Measurements from ENCODE around the gene MPL.

Gene MPL

DNA sequence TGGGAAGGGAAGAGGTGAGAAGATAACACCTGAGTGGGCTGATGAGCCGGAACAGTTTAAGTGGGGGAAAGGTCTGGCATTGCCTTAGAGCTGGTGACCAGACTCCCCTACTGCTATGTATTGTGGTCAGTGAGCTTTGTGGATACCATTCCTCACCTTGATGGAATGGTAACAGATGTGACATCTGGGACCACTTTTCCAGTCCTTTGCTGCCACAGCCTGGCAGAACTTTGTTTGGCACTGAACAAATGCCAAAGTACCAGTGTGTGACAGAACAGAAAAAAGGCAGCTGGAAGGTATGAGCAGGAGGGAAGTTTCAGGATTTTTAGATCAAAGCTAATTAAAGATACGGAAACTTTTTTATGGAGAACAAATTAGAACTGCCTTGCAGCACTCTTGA is 45.8 kb downstream of the MPL start:
- Histone ChIP-seq H3K9me3 (ENCODE audit: insufficient read depth, low read depth, low read length) (no peaks in the 10 kb centered on the region), H4K8ac (ENCODE audit: low read depth, low read length) (no peak overlapping the region), H2AFZ (ENCODE audit: insufficient read depth, low read length, poor library complexity) (no peak overlapping the region), H3K27me3 (ENCODE audit: insufficient read depth, low read length) (no peaks in the 10 kb centered on the region), H3K4me3 (ENCODE audit: low read depth, low read length) (no peak overlapping the region), H3K4me2 (ENCODE audit: low read length) (no peak overlapping the region), H3K79me2 (ENCODE audit: control insufficient read depth, insufficient read depth, low read length, poor library complexity) (peaks cover under 1% of the 10 kb centered on the region), H3K18ac (ENCODE audit: low read length) (no peak overlapping the region), H2BK120ac (ENCODE audit: insufficient read depth, low read length, poor library complexity) (no peak overlapping the region), H3K4me1 (ENCODE audit: control insufficient read depth in 1 of 2, insufficient read depth in 2 of 2, low read length in 2 of 2) (peaks cover 2 to 3% of the 10 kb centered on the region in 2 experiments), H2AK5ac (ENCODE audit: low read length) (no peak overlapping the region), H4K91ac (ENCODE audit: low read depth, low read length) (no peak overlapping the region), H3K23ac (ENCODE audit: low read length) (no peak overlapping the region), H2BK12ac (ENCODE audit: low read length) (no peak overlapping the region), H3K79me1 (ENCODE audit: low read length) (no peaks in the 10 kb centered on the region), H3K36me3 (ENCODE audit: control insufficient read depth in 1 of 2, insufficient read depth in 2 of 2, low read length in 2 of 2) (peaks cover 22 to 57% of the 10 kb centered on the region in 2 experiments), H2BK5ac (ENCODE audit: low read depth, low read length, poor library complexity) (no peak overlapping the region), H4K12ac (ENCODE audit: low read depth, low read length) (no peak overlapping the region), H3K27ac (ENCODE audit: low read depth, low read length) (no peak overlapping the region), H3K9ac (ENCODE audit: low read length) (no peak overlapping the region), H3K4ac (ENCODE audit: low read depth, low read length) (no peak overlapping the region), H3K14ac (ENCODE audit: low read length) (no peak overlapping the region)
- no CpG with 5 or more reads among the region's 2 CpGs for WGBS (ENCODE audit: extremely low coverage, insufficient coverage, insufficient read length)
- DNase-seq, result no peak

DNA sequence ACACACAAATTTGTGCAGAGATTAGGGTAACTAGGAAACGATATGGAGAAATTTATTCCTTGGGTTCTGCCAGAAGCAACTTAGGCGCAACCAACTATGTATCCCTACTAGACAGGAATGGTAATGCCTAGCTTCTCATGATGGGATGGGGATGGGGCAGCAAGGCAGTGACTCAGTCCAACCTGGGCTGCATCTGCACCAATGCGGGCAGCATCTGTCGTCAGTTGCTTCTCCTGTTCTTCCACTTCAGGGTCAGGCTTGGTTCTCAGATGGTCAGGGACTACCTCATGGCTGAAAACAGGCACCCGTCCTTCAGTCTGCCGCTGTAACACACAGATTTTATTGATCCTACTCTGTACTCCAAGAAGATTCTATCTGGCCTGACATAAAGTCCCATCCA is 49.1 kb downstream of the MPL start:
- Histone ChIP-seq H2AK5ac (ENCODE audit: low read length) (no peak overlapping the region), H3K79me1 (ENCODE audit: low read length) (peaks cover 10% of the 10 kb centered on the region), H3K9me3 (ENCODE audit: insufficient read depth, low read depth, low read length) (no peaks in the 10 kb centered on the region), H3K36me3 (ENCODE audit: control insufficient read depth in 1 of 2, insufficient read depth in 2 of 2, low read length in 2 of 2) (peaks cover 22 to 55% of the 10 kb centered on the region in 2 experiments), H3K27me3 (ENCODE audit: insufficient read depth, low read length) (no peaks in the 10 kb centered on the region), H3K4ac (ENCODE audit: low read depth, low read length) (no peak overlapping the region), H2BK5ac (ENCODE audit: low read depth, low read length, poor library complexity) (no peak overlapping the region), H3K4me1 (ENCODE audit: control insufficient read depth in 1 of 2, insufficient read depth in 2 of 2, low read length in 2 of 2) (peaks cover 6% of the 10 kb centered on the region in 2 experiments), H3K4me2 (ENCODE audit: low read length) (no peak overlapping the region), H2BK12ac (ENCODE audit: low read length) (no peak overlapping the region), H3K79me2 (ENCODE audit: control insufficient read depth, insufficient read depth, low read length, poor library complexity) (peaks cover 13% of the 10 kb centered on the region), H2BK120ac (ENCODE audit: insufficient read depth, low read length, poor library complexity) (no peak overlapping the region), H3K18ac (ENCODE audit: low read length) (no peak overlapping the region), H3K4me3 (ENCODE audit: low read depth, low read length) (no peak overlapping the region), H3K9ac (ENCODE audit: low read length) (no peak overlapping the region), H3K27ac (ENCODE audit: low read depth, low read length) (no peak overlapping the region), H4K12ac (ENCODE audit: low read depth, low read length) (no peak overlapping the region), H3K14ac (ENCODE audit: low read length) (no peak overlapping the region), H4K91ac (ENCODE audit: low read depth, low read length) (no peak overlapping the region), H3K23ac (ENCODE audit: low read length) (no peak overlapping the region), H4K8ac (ENCODE audit: low read depth, low read length) (no peak overlapping the region), H2AFZ (ENCODE audit: insufficient read depth, low read length, poor library complexity) (no peak overlapping the region)
- DNase-seq, result peak; percentile 81 to 91
- WGBS (ENCODE audit: extremely low coverage, insufficient coverage, insufficient read length), result no CpG with 5 or more reads among the region's 6 CpGs

DNA sequence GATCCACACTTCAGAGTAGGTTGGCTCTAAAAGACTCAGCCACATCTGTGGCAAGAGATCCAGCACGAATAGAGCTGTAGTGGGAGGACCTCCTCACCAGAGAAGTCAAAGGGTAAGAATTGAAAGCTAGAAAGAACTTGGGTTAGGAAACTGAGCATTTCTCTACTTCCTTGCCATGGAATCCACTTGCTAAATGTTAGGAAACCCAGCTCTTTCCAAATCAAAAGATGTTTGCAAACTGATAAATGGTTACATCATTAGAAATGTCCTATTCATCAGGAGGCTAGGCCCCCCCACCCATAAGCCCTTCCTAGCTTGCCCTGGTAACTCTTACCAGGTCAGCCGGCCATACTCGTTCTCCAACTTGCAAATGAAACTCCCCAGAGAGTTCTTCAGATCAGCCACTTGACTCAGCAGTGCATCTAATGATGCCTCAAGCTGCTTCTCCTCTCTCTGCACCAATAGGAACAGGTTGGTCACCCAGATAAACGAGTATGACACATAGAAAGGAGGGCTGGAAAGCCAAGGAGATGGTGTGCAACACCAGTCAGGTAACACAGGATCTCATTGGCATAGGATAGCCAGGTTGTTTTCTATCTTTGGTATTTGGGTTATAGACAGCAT is 50.5 kb downstream of the MPL start:
- H3K79me2 ChIP-seq (ENCODE audit: control insufficient read depth, insufficient read depth, low read length, poor library complexity), result peaks cover 13% of the 10 kb centered on the region
- H2AK5ac ChIP-seq (ENCODE audit: low read length), result no peak overlapping the region
- H3K9ac ChIP-seq (ENCODE audit: low read length), result no peak overlapping the region
- peaks cover 6% of the 10 kb centered on the region in 2 experiments for H3K4me1 ChIP-seq (ENCODE audit: control insufficient read depth in 1 of 2, insufficient read depth in 2 of 2, low read length in 2 of 2)
- H3K4me2 ChIP-seq (ENCODE audit: low read length), result peak overlapping the region; percentile 92
- no peak overlapping the region for H3K4ac ChIP-seq (ENCODE audit: low read depth, low read length)
- H3K27ac ChIP-seq (ENCODE audit: low read depth, low read length), result no peak overlapping the region
- WGBS (ENCODE audit: extremely low coverage, insufficient coverage, insufficient read length), result no CpG with 5 or more reads among the region's 4 CpGs
- peaks cover 10% of the 10 kb centered on the region for H3K79me1 ChIP-seq (ENCODE audit: low read length)
- no peak overlapping the region for H3K23ac ChIP-seq (ENCODE audit: low read length)
- H3K27me3 ChIP-seq (ENCODE audit: insufficient read depth, low read length), result no peaks in the 10 kb centered on the region
- no peak overlapping the region for H2AFZ ChIP-seq (ENCODE audit: insufficient read depth, low read length, poor library complexity)
- H2BK120ac ChIP-seq (ENCODE audit: insufficient read depth, low read length, poor library complexity), result no peak overlapping the region
- no peak overlapping the region for H3K18ac ChIP-seq (ENCODE audit: low read length)
- no peak overlapping the region for H2BK5ac ChIP-seq (ENCODE audit: low read depth, low read length, poor library complexity)
- DNase-seq, result peak; percentile 87 to 88
- H4K91ac ChIP-seq (ENCODE audit: low read depth, low read length), result no peak overlapping the region
- H3K14ac ChIP-seq (ENCODE audit: low read length), result no peak overlapping the region
- H3K9me3 ChIP-seq (ENCODE audit: insufficient read depth, low read depth, low read length), result no peaks in the 10 kb centered on the region
- no peak overlapping the region for H4K8ac ChIP-seq (ENCODE audit: low read depth, low read length)
- no peak overlapping the region for H4K12ac ChIP-seq (ENCODE audit: low read depth, low read length)
- H3K36me3 ChIP-seq (ENCODE audit: control insufficient read depth in 1 of 2, insufficient read depth in 2 of 2, low read length in 2 of 2), result peaks cover 16 to 42% of the 10 kb centered on the region in 2 experiments
- no peak overlapping the region for H2BK12ac ChIP-seq (ENCODE audit: low read length)
- no peak overlapping the region for H3K4me3 ChIP-seq (ENCODE audit: low read depth, low read length)

DNA sequence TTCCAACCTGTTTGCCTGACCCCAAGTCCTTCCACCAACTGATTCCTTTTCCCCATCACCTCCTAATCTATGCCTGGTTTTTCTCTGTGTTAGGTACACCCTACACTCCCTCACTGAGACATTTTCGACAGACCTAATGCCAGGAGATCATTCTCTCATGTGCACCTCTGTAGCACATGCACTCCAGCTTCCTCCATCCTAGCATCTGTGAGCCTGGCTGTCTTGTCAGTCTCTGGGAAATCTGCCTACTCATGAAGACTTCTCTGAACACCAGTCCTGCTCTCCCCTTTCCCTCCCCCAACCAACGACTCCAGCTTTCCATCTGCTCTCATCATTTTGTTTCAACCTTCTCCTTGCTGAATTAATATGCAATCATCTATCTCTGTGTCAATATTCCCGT is 51.0 kb downstream of the MPL start:
- H3K4me2 ChIP-seq (ENCODE audit: low read length), result peak overlapping the region; percentile 92
- no peak overlapping the region for H4K91ac ChIP-seq (ENCODE audit: low read depth, low read length)
- no peak overlapping the region for H3K14ac ChIP-seq (ENCODE audit: low read length)
- peaks cover 13 to 38% of the 10 kb centered on the region in 2 experiments for H3K36me3 ChIP-seq (ENCODE audit: control insufficient read depth in 1 of 2, insufficient read depth in 2 of 2, low read length in 2 of 2)
- H2AK5ac ChIP-seq (ENCODE audit: low read length), result no peak overlapping the region
- peak overlapping the region; percentile 51 for H4K12ac ChIP-seq (ENCODE audit: low read depth, low read length)
- H4K8ac ChIP-seq (ENCODE audit: low read depth, low read length), result peak overlapping the region; percentile 13
- H3K23ac ChIP-seq (ENCODE audit: low read length), result no peak overlapping the region
- no peaks in the 10 kb centered on the region for H3K9me3 ChIP-seq (ENCODE audit: insufficient read depth, low read depth, low read length)
- no CpG with 5 or more reads among the region's 3 CpGs for WGBS (ENCODE audit: extremely low coverage, insufficient coverage, insufficient read length)
- H2AFZ ChIP-seq (ENCODE audit: insufficient read depth, low read length, poor library complexity), result no peak overlapping the region
- H3K27ac ChIP-seq (ENCODE audit: low read depth, low read length), result no peak overlapping the region
- H2BK120ac ChIP-seq (ENCODE audit: insufficient read depth, low read length, poor library complexity), result no peak overlapping the region
- H3K9ac ChIP-seq (ENCODE audit: low read length), result peak overlapping the region; percentile 4
- no peak for DNase-seq
- peak overlapping the region; percentile 12 for H2BK12ac ChIP-seq (ENCODE audit: low read length)
- H3K27me3 ChIP-seq (ENCODE audit: insufficient read depth, low read length), result no peaks in the 10 kb centered on the region
- H3K4ac ChIP-seq (ENCODE audit: low read depth, low read length), result peak overlapping the region; percentile 90
- H3K4me3 ChIP-seq (ENCODE audit: low read depth, low read length), result peak overlapping the region; percentile 28
- H3K18ac ChIP-seq (ENCODE audit: low read length), result no peak overlapping the region
- H3K79me1 ChIP-seq (ENCODE audit: low read length), result peaks cover 10% of the 10 kb centered on the region
- H3K4me1 ChIP-seq (ENCODE audit: control insufficient read depth in 1 of 2, insufficient read depth in 2 of 2, low read length in 2 of 2), result peaks cover 6% of the 10 kb centered on the region in 2 experiments
- H3K79me2 ChIP-seq (ENCODE audit: control insufficient read depth, insufficient read depth, low read length, poor library complexity), result peaks cover 13% of the 10 kb centered on the region
- H2BK5ac ChIP-seq (ENCODE audit: low read depth, low read length, poor library complexity), result no peak overlapping the region
